NCI-H1417 treated with DMSO at 0.1 percent for 48 hours (cell line): ENCODE measurements around the gene MXD1.

Experiments used
- DNase-seq: peaks from one replicate; lab custom pipeline; 2025; lab: John Stamatoyannopoulos, UW

Gene MXD1

DNA sequence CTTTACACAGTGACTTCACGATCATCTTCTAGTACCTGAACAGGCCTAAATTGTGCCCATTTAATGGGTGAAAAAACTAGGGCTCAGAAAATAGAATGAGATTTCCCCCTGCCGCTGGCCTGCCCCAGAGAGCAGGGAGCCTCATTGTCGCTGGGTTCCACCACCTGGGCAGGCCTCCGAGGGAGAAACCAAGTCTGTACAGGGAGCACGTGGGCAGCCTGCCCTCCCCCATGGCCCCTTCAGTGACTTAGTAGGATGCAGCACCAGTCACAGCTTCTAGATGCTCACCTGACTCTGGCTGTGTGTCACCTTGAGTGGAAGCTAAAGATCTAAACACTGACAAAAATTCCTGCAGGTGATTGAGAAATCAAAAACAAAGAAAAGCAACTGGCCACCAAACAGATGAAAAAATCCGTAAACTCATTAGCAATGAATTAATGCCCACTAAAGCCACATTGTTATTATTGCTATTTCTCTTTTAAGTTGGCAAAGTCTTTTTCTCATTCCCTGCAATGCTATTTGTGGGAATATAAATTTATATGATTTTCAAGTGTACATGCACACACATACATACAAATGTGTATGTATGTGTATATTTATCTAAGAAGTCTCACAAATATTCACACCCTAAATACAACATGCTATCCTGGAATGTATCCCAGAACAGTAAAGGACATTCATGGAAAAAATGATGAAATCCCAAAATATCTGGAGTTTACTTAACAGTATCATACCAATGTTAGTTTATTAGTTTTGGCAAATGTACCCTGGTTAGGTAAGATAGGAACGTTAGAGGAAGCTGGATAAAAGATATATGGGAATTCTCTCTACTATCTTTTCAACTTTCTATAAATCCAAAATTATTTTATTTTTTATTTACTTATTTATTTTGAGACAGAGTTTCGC, 65.2 kb downstream of the MXD1 start:
- no peak for DNase-seq

DNA sequence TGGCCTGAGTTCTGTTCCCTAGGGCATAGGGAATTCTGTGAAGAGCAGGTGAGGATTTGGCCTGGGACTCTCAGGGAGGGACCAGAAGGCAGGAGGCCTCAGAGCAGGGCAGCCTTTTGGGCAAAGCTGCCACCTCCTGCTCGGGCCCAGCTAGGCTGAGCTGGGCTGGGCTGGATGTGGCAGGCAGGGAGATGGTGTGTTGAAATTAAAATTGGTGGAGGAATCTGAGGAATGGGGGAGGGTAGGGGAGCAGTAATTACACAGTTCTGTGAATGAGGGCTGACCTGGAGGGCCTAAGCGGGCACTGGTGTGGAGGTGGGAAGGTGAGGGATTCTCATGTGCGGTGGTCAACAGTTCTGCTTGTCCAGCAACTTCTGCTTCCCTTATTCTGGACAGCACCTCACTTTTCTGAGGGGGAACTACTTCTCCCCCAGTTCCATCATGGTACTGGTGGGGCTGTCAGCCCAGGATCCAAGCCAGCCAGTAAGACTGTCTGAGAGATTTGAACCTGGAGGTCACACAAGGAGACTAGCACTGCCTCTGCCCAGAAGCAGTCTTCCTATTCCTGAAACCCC, 68.6 kb downstream of the MXD1 start:
- DNase-seq, result no peak

DNA sequence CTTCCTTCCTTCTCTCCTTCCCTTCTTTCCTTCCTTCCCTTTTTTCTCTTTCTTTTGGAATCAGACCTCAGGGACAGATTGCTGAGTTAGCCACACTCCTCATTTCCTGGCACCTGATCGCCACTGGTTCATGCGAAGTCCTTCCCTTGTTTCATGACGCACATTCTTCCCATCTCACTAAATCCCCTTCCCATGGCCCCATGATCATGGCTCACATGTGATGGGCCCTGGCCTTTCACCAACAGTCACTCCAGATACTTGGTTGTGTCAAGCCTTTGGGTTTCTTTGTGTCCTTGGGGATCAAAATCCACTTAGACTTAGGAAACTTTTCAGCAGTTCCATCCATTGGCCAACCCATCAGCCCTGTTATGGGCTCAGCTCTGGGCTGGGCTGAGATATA, 70.3 kb downstream of the MXD1 start:
- DNase-seq, result no peak

DNA sequence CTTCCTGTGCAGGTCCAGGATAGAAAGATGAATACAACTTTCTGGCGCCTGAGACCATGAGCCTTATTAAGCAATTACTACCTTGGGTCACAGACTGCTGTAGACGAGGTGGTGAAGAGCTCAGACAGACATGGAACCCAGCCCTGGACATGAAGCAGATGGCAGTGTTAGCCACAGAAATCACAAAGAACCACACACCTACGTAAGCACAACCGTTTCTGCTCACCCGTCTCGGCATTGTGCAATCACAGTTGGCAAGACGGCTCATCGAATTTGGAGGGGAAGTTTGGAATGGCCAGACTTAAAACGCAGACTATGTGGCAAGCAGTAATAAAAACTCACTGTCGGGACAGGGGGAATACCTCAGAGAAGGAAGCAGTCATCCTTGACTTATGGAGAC, 70.8 kb downstream of the MXD1 start:
- DNase-seq, result no peak

DNA sequence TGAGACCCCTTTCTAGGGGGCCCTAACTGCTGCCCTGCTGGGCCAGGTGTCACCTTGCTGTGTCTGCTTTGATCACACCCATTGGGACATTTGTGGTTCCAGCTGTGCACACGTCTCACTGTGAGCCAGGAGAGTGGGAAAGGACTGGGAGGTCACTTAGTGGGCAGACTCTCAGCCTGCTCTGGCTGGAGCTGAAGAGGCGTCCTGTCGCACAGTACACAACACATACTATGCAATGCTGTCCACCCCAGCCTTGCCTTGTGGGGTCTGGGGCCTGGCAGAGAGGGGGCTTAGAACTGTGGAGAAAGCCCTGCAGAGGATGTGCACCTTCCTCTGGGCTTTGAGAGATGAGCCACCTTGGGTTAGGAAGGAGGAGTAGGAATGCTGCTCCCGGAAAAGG, 71.8 kb downstream of the MXD1 start:
- no peak for DNase-seq

DNA sequence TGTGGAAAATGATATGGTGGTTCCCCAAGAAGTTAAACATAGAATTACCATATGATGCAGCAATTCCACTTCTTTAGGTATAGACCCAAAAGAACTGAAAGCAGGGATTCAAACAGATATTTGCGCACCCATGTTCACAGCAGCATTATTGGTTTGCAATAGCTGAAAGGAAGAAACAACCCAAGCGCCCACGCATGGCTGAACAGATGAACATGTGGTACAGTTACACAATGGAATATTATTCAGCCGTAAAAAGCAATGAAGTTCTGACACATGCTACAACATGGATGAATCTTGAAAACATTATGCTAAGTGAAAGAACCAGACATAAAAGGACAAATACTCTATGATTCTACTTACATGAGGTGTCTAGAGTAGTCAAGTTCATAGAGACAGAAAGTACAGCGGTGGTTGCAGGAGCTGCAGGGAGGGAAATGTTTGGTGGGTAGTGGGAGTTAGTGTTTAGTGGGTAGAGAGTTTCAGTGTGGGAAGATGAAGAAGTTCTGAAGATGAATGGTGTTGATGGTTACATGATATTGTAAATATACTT, 73.3 kb downstream of the MXD1 start:
- DNase-seq, result no peak

DNA sequence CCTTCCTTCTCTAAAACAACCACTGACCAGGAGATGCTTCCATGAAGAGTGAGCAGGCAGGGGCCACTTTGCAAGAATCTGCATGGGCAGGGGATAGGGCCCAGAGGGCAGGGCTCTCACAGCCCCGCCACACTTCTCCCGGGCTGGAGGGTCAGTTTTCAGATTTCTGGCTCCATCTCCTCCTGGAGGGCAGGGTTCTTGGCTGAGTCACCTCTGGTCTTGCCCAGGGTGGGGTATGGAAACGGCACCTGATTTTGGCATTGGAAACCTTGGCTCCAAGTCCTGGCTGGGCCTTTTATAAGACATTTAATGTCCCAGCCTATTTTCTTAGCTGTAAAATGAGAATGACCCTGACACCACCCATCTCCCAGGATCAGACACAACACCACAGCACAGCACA, 74.1 kb downstream of the MXD1 start:
- DNase-seq, result no peak

DNA sequence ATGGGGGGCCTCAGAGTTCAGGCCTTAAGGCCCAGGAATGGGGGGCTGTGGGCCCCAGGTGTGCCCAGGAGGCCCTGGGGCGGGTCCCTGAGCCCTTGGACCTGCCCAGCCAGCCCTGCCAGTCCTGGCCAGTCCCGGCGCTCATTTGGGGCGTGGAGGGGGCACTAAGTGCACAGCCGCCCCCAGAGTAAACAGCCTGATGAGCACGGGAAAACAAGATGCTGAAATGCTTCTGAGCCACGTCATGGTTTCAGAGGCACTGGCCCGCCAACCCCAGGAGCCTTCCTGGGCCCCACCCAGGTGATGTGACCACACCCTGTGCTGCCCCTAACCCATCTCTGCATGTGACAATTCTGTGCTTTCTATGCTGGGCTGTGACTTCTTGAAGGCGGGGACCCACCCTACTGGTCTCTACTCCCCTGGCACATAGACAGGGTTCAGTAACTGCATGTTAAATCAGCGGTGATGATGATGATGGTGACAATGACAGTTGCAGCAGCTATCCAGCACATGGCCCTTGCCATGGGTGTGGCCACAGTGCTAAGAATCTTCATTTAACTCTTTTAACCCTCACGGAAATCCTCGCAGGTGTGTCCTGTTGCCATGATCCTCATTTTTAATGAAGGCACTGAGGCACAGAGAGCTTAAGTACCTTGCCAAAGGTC, 74.7 kb downstream of the MXD1 start:
- no peak for DNase-seq
